Measurements from ENCODE around the gene DDI2. TPM values are rescaled to one million over a fixed set of nuclear protein-coding genes. Genes with fewer than 3 reads are reported as not detected.

DDI2 gene
- total and polyA plus RNA-seq, 9 of the 15 experiments (the other 6 are each of a cell fraction or from before 2014, with no cell fraction given) = 6.5 to 48.4 (median 21.2) TPM

DNA sequence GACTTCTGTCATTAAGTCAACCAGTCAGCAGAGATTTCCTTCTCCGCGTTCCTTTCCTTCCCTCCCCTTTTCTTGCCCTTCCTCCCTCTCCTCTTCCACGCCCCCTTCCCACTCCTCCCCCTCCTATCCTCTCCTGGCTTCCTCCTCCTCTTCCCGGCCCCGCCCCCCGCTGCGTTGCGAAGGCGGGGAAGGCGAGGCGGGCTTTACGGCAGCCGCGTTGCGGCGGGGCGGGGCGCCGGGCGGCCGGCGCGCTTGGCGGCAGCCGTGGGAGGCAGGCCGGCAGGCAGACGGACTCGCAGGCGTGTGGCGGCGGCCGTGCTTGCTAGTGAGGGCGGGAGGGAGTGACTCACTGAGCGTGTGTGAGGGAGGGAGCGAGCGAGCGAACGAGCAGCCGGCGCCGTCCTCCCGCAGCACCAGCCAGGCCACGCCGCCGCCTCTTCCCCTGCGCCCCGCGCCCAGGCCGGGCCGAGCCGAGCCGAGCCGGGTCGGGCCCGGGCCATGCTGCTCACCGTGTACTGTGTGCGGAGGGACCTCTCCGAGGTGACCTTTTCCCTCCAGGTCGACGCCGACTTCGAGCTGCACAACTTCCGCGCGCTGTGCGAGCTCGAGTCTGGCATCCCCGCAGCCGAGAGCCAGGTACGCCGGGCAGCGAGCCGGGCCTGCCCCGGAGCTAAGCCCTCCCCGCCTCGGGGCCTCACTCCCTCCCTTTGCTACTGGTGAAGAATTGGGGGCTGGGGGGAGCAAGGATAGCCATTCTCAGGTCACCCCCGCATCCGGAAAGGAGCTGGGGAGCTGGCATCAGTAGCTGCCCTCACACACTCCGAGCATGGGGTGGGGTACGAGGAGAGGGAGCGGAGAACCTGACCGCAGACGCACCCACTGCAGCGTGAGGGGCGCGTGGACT lies at the start of gene DDI2 (continued):
- TF ChIP-seq, protein P1, sequence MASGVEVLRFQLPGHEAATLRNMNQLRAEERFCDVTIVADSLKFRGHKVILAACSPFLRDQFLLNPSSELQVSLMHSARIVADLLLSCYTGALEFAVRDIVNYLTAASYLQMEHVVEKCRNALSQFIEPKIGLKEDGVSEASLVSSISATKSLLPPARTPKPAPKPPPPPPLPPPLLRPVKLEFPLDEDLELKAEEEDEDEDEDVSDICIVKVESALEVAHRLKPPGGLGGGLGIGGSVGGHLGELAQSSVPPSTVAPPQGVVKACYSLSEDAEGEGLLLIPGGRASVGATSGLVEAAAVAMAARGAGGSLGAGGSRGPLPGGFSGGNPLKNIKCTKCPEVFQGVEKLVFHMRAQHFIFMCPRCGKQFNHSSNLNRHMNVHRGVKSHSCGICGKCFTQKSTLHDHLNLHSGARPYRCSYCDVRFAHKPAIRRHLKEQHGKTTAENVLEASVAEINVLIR (CRISPR knock-in tag; IDR thresholded peaks at IDR 0.05) = no peak
- TF ChIP-seq SREBF1 (IDR thresholded peaks at IDR 0.05; ENCODE audit: borderline replicate concordance, low read depth, low read length) (peak; percentile 86; the same call in 1 of the 2 replicates), ELF2 (CRISPR knock-in tag; IDR thresholded peaks at IDR 0.05) (0 out of 2 replicates have a peak, but pooled peaks have one; percentile 46), HDAC1 (IDR thresholded peaks at IDR 0.05) (peak in 1 of 2 experiments; percentile 86; a peak in 2 of 4 replicates), RBBP5 (IDR thresholded peaks at IDR 0.05; ENCODE audit: borderline replicate concordance, insufficient read depth, low read length, poor library complexity, severe bottlenecking) (peak; percentile 94), GABPA (tag; conservative IDR thresholded peaks at IDR 0.05; ENCODE audit: low read depth) (peak; percentile 42; the same call in 1 of the 2 replicates), ATF1 (CRISPR knock-in tag; IDR thresholded peaks at IDR 0.05) (no peak), ATF1 (tag; IDR thresholded peaks at IDR 0.05) (peak; percentile 76), TEAD1 (CRISPR knock-in tag; IDR thresholded peaks at IDR 0.05) (peak in 1 of 2 experiments; percentile 42; a peak in 1 of 4 replicates), ZBTB17 (CRISPR knock-in tag; IDR thresholded peaks at IDR 0.05) (peak; percentile 64; the same call in 1 of the 2 replicates), ILF3 (IDR thresholded peaks at IDR 0.05; ENCODE audit: borderline replicate concordance) (peak; percentile 96; the same call in 1 of the 2 replicates), SIX5 (IDR thresholded peaks at IDR 0.05; ENCODE audit: borderline replicate concordance in 1 of 2, insufficient read depth in 1 of 2, low read depth in 1 of 2, low read length in 2 of 2) (no peak)
- TF ChIP-seq, protein P2, sequence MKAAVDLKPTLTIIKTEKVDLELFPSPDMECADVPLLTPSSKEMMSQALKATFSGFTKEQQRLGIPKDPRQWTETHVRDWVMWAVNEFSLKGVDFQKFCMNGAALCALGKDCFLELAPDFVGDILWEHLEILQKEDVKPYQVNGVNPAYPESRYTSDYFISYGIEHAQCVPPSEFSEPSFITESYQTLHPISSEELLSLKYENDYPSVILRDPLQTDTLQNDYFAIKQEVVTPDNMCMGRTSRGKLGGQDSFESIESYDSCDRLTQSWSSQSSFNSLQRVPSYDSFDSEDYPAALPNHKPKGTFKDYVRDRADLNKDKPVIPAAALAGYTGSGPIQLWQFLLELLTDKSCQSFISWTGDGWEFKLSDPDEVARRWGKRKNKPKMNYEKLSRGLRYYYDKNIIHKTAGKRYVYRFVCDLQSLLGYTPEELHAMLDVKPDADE (conservative IDR thresholded peaks at IDR 0.05; ENCODE audit: control insufficient read depth, low read depth, low read length) = peak; percentile 52; the same call in 1 of the 2 replicates
- TF ChIP-seq, protein P3, sequence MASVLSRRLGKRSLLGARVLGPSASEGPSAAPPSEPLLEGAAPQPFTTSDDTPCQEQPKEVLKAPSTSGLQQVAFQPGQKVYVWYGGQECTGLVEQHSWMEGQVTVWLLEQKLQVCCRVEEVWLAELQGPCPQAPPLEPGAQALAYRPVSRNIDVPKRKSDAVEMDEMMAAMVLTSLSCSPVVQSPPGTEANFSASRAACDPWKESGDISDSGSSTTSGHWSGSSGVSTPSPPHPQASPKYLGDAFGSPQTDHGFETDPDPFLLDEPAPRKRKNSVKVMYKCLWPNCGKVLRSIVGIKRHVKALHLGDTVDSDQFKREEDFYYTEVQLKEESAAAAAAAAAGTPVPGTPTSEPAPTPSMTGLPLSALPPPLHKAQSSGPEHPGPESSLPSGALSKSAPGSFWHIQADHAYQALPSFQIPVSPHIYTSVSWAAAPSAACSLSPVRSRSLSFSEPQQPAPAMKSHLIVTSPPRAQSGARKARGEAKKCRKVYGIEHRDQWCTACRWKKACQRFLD (CRISPR knock-in tag; IDR thresholded peaks at IDR 0.05) = peak; percentile 89; the same call in 1 of the 2 replicates
